Astrocyte of the cerebellum (primary cell): ENCODE results near the gene FZD7.

Source experiments
- DNase-seq: peaks from one replicate; pipeline ENCODE4 v3.0.0-alpha.2; 2011; ENCODE audit warnings: low read depth
- H3K4me3 ChIP-seq: 2 replicates; pipeline ENCODE4 v1.5.1; 2011; ENCODE audit warnings: mild to moderate bottlenecking, low read depth, low read length, moderate library complexity
- CTCF ChIP-seq: IDR thresholded peaks from 2 replicates; pipeline ENCODE4 v1.5.1; 2012; ENCODE audit warnings: low read length, low read depth, moderate library complexity, mild to moderate bottlenecking; ENCODE audit errors: missing control alignments
- in situ Hi-C: cut with HindIII; loops from 2 replicates; pipeline ENCODE4 v1.10.0; 2017; ENCODE audit warnings: low sequenced_read_pairs

The FZD7 gene

DNA sequence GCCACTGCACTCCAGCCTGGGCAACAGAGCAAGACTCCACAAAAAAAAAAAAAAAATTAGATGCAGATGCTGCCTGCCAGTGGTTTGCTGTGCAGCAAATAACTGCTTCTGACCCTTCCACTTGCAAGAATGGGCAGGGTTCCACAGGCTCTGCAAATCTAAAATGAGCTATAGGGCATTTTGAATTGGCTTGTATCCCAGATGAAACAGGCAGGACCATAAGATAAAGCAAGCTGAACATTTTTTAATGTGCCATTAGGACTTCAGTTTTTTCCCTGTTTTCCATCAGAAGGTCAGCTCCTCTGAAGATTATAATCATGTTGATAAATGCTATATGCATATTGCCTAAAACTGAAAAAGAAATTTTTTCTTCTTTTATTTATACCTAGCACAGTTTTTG is 15.7 kb upstream of the FZD7 start:
- no peak for DNase-seq
- TF ChIP-seq CTCF, result no peak
- no peak overlapping the region for H3K4me3 ChIP-seq
- in situ Hi-C loops, result no loop called here

DNA sequence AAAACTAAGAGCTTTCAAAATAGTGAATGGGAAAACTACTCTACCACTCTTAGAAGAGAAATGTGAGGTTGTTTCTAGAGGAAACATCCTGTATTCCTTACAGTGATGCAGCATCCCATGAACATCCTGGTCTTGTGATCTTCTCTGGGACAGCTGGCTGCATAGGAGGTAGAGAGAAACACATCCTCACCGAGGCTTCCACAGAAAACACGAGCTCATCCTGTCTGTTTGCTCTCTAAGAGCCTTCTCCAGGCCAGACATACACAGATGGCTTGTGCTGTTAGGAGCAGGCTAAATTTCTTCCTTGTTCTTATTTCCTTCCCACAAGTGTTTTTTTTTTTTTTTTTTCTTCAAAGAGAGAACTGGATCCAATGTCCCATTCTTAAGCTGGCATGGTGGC is 14.7 kb upstream of the FZD7 start:
- no peak for DNase-seq
- no peak overlapping the region for H3K4me3 ChIP-seq
- in situ Hi-C loops, result no loop called here
- no peak for TF ChIP-seq CTCF

GRCh38 chr2:202019689-202020450 is 13.8 kb upstream of the FZD7 start:
- in situ Hi-C loops, result no loop called here
- DNase-seq, result no peak
- TF ChIP-seq CTCF, result no peak
- H3K4me3 ChIP-seq, result no peak overlapping the region

GRCh38 chr2:202022755-202023154 is 10.9 kb upstream of the FZD7 start:
- in situ Hi-C loops, result no loop called here
- H3K4me3 ChIP-seq, result no peak overlapping the region
- TF ChIP-seq CTCF, result no peak

DNA sequence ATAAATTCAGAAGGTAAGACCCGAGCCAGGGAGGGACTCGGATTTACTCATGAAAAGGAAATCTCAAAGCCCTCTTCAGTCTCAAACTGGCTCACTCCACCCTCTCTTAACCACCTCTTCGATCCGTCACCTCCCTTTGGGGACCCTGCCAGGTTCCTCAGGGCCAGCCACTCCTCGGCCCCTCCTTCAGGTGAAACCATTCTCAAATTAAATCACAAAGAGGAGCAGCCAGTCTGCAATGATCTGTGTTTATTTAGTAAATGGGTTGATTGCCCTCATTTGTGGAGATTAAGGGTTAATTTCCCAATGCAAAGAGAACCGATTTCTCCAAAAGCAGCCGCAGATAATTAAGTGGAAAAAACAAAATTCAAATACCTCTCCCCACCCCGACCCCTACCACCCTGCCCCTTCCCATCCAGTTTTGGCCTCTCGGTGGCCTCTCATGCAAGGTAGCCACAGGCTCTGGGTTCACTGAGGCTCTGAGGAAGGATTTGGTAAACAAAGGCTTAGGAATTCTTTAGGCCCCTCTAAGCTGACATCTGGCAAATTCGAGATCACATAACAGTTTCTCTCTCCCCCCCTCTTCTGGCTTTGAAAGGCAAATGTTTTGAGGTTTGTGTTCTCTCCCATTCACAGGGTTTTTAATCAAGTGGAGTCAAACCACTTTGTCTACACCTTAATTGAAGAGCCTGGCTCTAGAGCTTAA is 10.3 kb upstream of the FZD7 start:
- H3K4me3 ChIP-seq, result no peak overlapping the region
- no peak for TF ChIP-seq CTCF
- no peak for DNase-seq
- in situ Hi-C loops, result no loop called here

More at GRCh38 chr2:202022755-202023154, 10.9 kb upstream of the FZD7 start:
- no peak for DNase-seq

- no peak for DNase-seq
- in situ Hi-C loops, result no loop called here
- no peak overlapping the region for H3K4me3 ChIP-seq
- no peak for TF ChIP-seq CTCF
Measured at GRCh38 chr2:202023904-202024266, 9.8 kb upstream of the FZD7 start.
